Hematopoietic multipotent progenitor cell (in vitro differentiated cells): ENCODE results near the gene TUBG2. TPM values are rescaled to one million over a fixed set of nuclear protein-coding genes. Genes with fewer than 3 reads are reported as not detected.
"Not testable (repeated sequence)": the region's sequence is repeated elsewhere in the genome, so short reads cannot be mapped to it uniquely, and the experiment has no call there.

Source experiments
- DNase-seq, 3 donors: peaks; one replicate each; pipeline ENCODE4 v3.0.0-alpha.2; 2011 to 2015; ENCODE audit warnings: low read depth in 2 of 3, low spot score in 2 of 3
- total RNA-seq: library from RNA; depleted of rRNA; stranded (reverse); fragments of >200 nt; gene quantifications from one replicate; pipeline ENCODE4 v1.2.3, GENCODE V29; 2012

The TUBG2 gene
- total RNA-seq, 1 donor, result 5.4 TPM

- DNase-seq, result no peak
Measured at GRCh38 chr17:42653179-42654124, 5.6 kb upstream of the TUBG2 start.

- DNase-seq, result no peak
Measured at GRCh38 chr17:42655528-42655927, 3.6 kb upstream of the TUBG2 start.

GRCh38 chr17:42657824-42658588 lies 1.1 kb upstream of the TUBG2 start:
- DNase-seq, result no peak

- DNase-seq, result not testable (repeated sequence)
Measured at GRCh38 chr17:42659932-42660274, 819 bp downstream of the TUBG2 start.

GRCh38 chr17:42660692-42661345 lies 1.7 kb downstream of the TUBG2 start:
- DNase-seq, result no peak

- no peak for DNase-seq
Measured at GRCh38 chr17:42665581-42666001, 6.5 kb downstream of the TUBG2 start.

- DNase-seq, result not testable (repeated sequence)
Measured at GRCh38 chr17:42666126-42666525, 7.0 kb downstream of the TUBG2 start.

- DNase-seq, result no peak
Measured at GRCh38 chr17:42667088-42667951, 8.2 kb downstream of the TUBG2 start.

GRCh38 chr17:42669705-42669976 lies 10.6 kb downstream of the TUBG2 start:
- DNase-seq, result no peak

- peak in 2 of 3 donors; percentile 41 to 53 for DNase-seq
Measured at GRCh38 chr17:42669977-42670788, 11.1 kb downstream of the TUBG2 start.

GRCh38 chr17:42670789-42671657 lies 11.9 kb downstream of the TUBG2 start:
- no peak for DNase-seq

- no peak for DNase-seq
Measured at GRCh38 chr17:42672038-42672437, 13.0 kb downstream of the TUBG2 start.

GRCh38 chr17:42673266-42673884 lies 14.3 kb downstream of the TUBG2 start:
- no peak for DNase-seq

GRCh38 chr17:42673885-42674754 lies 15.0 kb downstream of the TUBG2 start:
- DNase-seq, result peak in 2 of 3 donors; percentile 67 to 79

GRCh38 chr17:42674755-42675347 lies 15.8 kb downstream of the TUBG2 start:
- DNase-seq, result no peak

- DNase-seq, result no peak
Measured at GRCh38 chr17:42675348-42675964, 16.4 kb downstream of the TUBG2 start.
